GM18511 (cell line): Measurements from ENCODE around the gene DSTN.

Experiments used
- ATAC-seq: cut with Tn5 transposase; IDR thresholded peaks from one replicate; pipeline ENCODE4 v1.9.1; 2021; ENCODE audit warnings: mild to moderate bottlenecking, moderate library complexity; ENCODE audit not compliant: unreplicated experiment

DSTN gene

GRCh38 chr20:17579369-17580039 is 9.6 kb downstream of the DSTN start:
- no peak for ATAC-seq

GRCh38 chr20:17580895-17581294 is 11.0 kb downstream of the DSTN start:
- ATAC-seq = no peak

GRCh38 chr20:17583126-17583525 is 13.3 kb downstream of the DSTN start:
- ATAC-seq = no peak

GRCh38 chr20:17584689-17585088 is 14.8 kb downstream of the DSTN start:
- ATAC-seq = no peak

- no peak for ATAC-seq
Observed at GRCh38 chr20:17586250-17586649, 16.4 kb downstream of the DSTN start.

- ATAC-seq = no peak
Observed at GRCh38 chr20:17587148-17587547, 17.3 kb downstream of the DSTN start.

- ATAC-seq = no peak
Observed at GRCh38 chr20:17587824-17588223, 17.9 kb downstream of the DSTN start.

- ATAC-seq = no peak
Observed at GRCh38 chr20:17589161-17589834, 19.4 kb downstream of the DSTN start.

GRCh38 chr20:17590245-17590644 is 20.4 kb downstream of the DSTN start:
- ATAC-seq = no peak

- ATAC-seq = no peak
Observed at GRCh38 chr20:17593902-17594301, 24.0 kb downstream of the DSTN start.

GRCh38 chr20:17594443-17594842 is 24.6 kb downstream of the DSTN start:
- ATAC-seq = no peak

- ATAC-seq = no peak
Observed at GRCh38 chr20:17595856-17596255, 26.0 kb downstream of the DSTN start.

- ATAC-seq = no peak
Observed at GRCh38 chr20:17598013-17598550, 28.2 kb downstream of the DSTN start.

- ATAC-seq = no peak
Observed at GRCh38 chr20:17601957-17602356, 32.1 kb downstream of the DSTN start.

- ATAC-seq = no peak
Observed at GRCh38 chr20:17602493-17602892, 32.6 kb downstream of the DSTN start.

GRCh38 chr20:17605131-17605660 is 35.3 kb downstream of the DSTN start:
- no peak for ATAC-seq

GRCh38 chr20:17606001-17606400 is 36.1 kb downstream of the DSTN start:
- ATAC-seq = no peak

GRCh38 chr20:17608701-17609497 is 39.0 kb downstream of the DSTN start:
- ATAC-seq = no peak

GRCh38 chr20:17609811-17610377 is 40.0 kb downstream of the DSTN start:
- ATAC-seq = no peak

GRCh38 chr20:17610566-17611289 is 40.9 kb downstream of the DSTN start:
- ATAC-seq = no peak

- no peak for ATAC-seq
Observed at GRCh38 chr20:17611290-17611539, 41.3 kb downstream of the DSTN start.
